SK-N-SH (cell line): ENCODE results near the gene PLCH1. TPM values are rescaled to one million over a fixed set of nuclear protein-coding genes. Genes with fewer than 3 reads are reported as not detected.

Experiments
- CTCF ChIA-PET: fragments of 300-600, 350-600 bp; formaldehyde crosslinking; extraction: SDS; loops from one replicate; lab custom pipeline; 2021; lab: Yijun Ruan, JAX
- POLR2A ChIA-PET: fragments of 350-600 bp; sonication (Branson Sonifier 250); formaldehyde crosslinking; extraction: SDS; loops from one replicate; lab custom pipeline; 2020; ENCODE audit warnings: antibody characterized with exemption, inconsistent platforms; lab: Yijun Ruan, JAX
- DNase-seq: peaks from one replicate; pipeline ENCODE4 v3.0.0; 2012
- H2AFZ ChIP-seq: fragments of 200-600 bp; sonication (generic); 2 replicates; pipeline ENCODE4 v1.8.1; 2016; ENCODE audit warnings: antibody characterized with exemption, mild to moderate bottlenecking, low read depth
- H3F3A ChIP-seq: fragments of 200-600 bp; sonication (generic); replicated peaks from 2 replicates; pipeline ENCODE3; 2016; ENCODE audit warnings: antibody characterized with exemption, mild to moderate bottlenecking; ENCODE audit not compliant: insufficient read depth
- H3K27ac ChIP-seq, 2 experiments: fragments of 200-500 bp in 1 of 2; fragments of 200-600 bp in 1 of 2; sonication (Bioruptor generic) in 1 of 2; sonication (generic), shearing (Covaris generic) in 1 of 2; 2 replicates each; pipeline versions ENCODE4 v1.5.1 to v1.6.1; 2014 to 2016; ENCODE audit warnings: low read depth in 2 of 2, inconsistent platforms in 1 of 2, low read length in 1 of 2, mild to moderate bottlenecking in 1 of 2, mixed read lengths in 1 of 2
- H3K27me3 ChIP-seq: fragments of 200-600 bp; sonication (generic), shearing (Covaris generic); 2 replicates; pipeline ENCODE4 v1.6.1; 2016; ENCODE audit warnings: mixed run types; ENCODE audit not compliant: insufficient read depth
- H3K36me3 ChIP-seq, 2 experiments: fragments of 200-500 bp in 1 of 2; fragments of 200-600 bp in 1 of 2; sonication (Bioruptor generic) in 1 of 2; sonication (generic) in 1 of 2; replicated peaks in 1 of 2; 2 replicates each; pipeline versions ENCODE3 to v1.5.1; 2014 to 2016; ENCODE audit warnings: low read length in 1 of 2, mild to moderate bottlenecking in 1 of 2; ENCODE audit not compliant: insufficient read depth in 2 of 2, control insufficient read depth in 1 of 2
- H3K4me1 ChIP-seq, 2 experiments: fragments of 200-500 bp in 1 of 2; fragments of 200-600 bp in 1 of 2; sonication (Bioruptor generic) in 1 of 2; sonication (generic), shearing (Covaris generic) in 1 of 2; 2 replicates each; pipeline versions ENCODE4 v1.5.1 to v1.6.1; 2014 to 2016; ENCODE audit warnings: low read depth in 1 of 2, low read length in 1 of 2, mixed run types in 1 of 2; ENCODE audit not compliant: insufficient read depth in 2 of 2, control insufficient read depth in 1 of 2
- H3K4me2 ChIP-seq: fragments of 200-600 bp; sonication (generic), shearing (Covaris generic); 2 replicates; pipeline ENCODE4 v1.6.1; 2017; ENCODE audit warnings: mixed run types
- H3K4me3 ChIP-seq, 2 experiments: fragments of 200-500 bp in 1 of 2; fragments of 200-600 bp in 1 of 2; sonication (Bioruptor generic) in 1 of 2; sonication (generic), shearing (Covaris generic) in 1 of 2; 2 replicates each; pipeline versions ENCODE4 v1.5.1 to v1.8.1; 2014 to 2016; ENCODE audit warnings: low read depth in 2 of 2, inconsistent platforms in 1 of 2, low read length in 1 of 2, mild to moderate bottlenecking in 1 of 2, mixed read lengths in 1 of 2, moderate library complexity in 1 of 2
- H3K79me2 ChIP-seq: fragments of 200-600 bp; sonication (generic); 2 replicates; pipeline ENCODE4 v1.8.1; 2017; ENCODE audit warnings: mild to moderate bottlenecking; ENCODE audit not compliant: insufficient read depth
- H3K9ac ChIP-seq: fragments of 200-600 bp; sonication (generic); 2 replicates; pipeline ENCODE4 v1.6.1; 2017; ENCODE audit warnings: mixed run types
- H3K9me2 ChIP-seq: fragments of 200-600 bp; sonication (generic); 2 replicates; pipeline ENCODE4 v1.6.1; 2017; ENCODE audit warnings: mixed run types
- H3K9me3 ChIP-seq: fragments of 200-600 bp; sonication (generic); 2 replicates; pipeline ENCODE4 v1.6.1; 2017; ENCODE audit warnings: mixed run types, mild to moderate bottlenecking, moderate library complexity
- H4K20me1 ChIP-seq: fragments of 200-600 bp; sonication (generic); 2 replicates; pipeline ENCODE4 v1.6.1; 2017; ENCODE audit warnings: mild to moderate bottlenecking, mixed run types; ENCODE audit not compliant: insufficient read depth
- CHD2 ChIP-seq: fragments of 150-350 bp; IDR thresholded peaks from 2 replicates; pipeline ENCODE4 v1.6.1; 2018; ENCODE audit warnings: low read length; ENCODE audit not compliant: partially characterized antibody
- EZH2phosphoT487 ChIP-seq: fragments of 200-600 bp; sonication (generic); IDR thresholded peaks from 2 replicates; pipeline ENCODE4 v1.6.1; 2017; ENCODE audit warnings: low read depth, mixed run types, mild to moderate bottlenecking, antibody characterized with exemption, moderate library complexity, borderline replicate concordance
- FOSL2 ChIP-seq: IDR thresholded peaks from 2 replicates; pipeline ENCODE4 v1.4.0; 2012; ENCODE audit warnings: low read depth, mild to moderate bottlenecking, moderate library complexity, borderline replicate concordance
- IRF3 ChIP-seq: fragments of 150-350 bp; IDR thresholded peaks from 2 replicates; pipeline ENCODE4 v1.6.1; 2016; ENCODE audit warnings: mild to moderate bottlenecking, low read depth, low read length
- JUND ChIP-seq: IDR thresholded peaks from 2 replicates; pipeline ENCODE4 v1.4.0; 2012
- PBX3 ChIP-seq: IDR thresholded peaks from 2 replicates; pipeline ENCODE4; 2012
- RCOR1 ChIP-seq: fragments of 150-350 bp; IDR thresholded peaks from 2 replicates; pipeline ENCODE4 v1.6.1; 2017; ENCODE audit warnings: antibody characterized with exemption, low read length
- RFX5 ChIP-seq: IDR thresholded peaks from 2 replicates; pipeline ENCODE4 v1.6.1; 2012; ENCODE audit warnings: mild to moderate bottlenecking, improper control_type of control experiment, low read length
- TCF12 ChIP-seq: IDR thresholded peaks from 2 replicates; pipeline ENCODE4 v1.4.0; 2012
- ZBTB33 ChIP-seq: IDR thresholded peaks from 2 replicates; pipeline ENCODE4 v1.4.0; 2012; ENCODE audit warnings: low read depth, borderline replicate concordance
- WGBS: methylation state at CpG from one replicate; pipeline ENCODE4 v1.1.6; 2017; ENCODE audit warnings: low lambda C conversion rate; 5-methylcytosine and 5-hydroxymethylcytosine counted together
- polyA plus RNA-seq, 3 experiments: library from polyadenylated mRNA; depleted of rRNA; stranded (reverse); fragments of >200 nt; gene quantifications; 2 replicates each; pipeline ENCODE4 v1.2.3, GENCODE V29; 2012

The PLCH1 gene
- polyA plus RNA-seq, 1 of the 3 experiments (the other 2 are of a cell fraction), result 0.26 TPM

GRCh38 chr3:155648013-155648591 lies 96.8 kb downstream of the PLCH1 start:
- no peak overlapping the region for H3K9ac ChIP-seq
- no peaks in the 10 kb centered on the region; a peak in 1 of 4 replicates for H3K4me1 ChIP-seq
- H3F3A ChIP-seq, result no peaks in the 10 kb centered on the region
- H4K20me1 ChIP-seq, result no peaks in the 10 kb centered on the region
- no peaks in the 10 kb centered on the region for H3K27me3 ChIP-seq
- DNase-seq, result no peak
- 70% methylated on average over 6 of the region's 6 CpGs for WGBS
- ChIA-PET CTCF (interaction anchor here (1.4 kb wide), 1 partner anchor 54 kb away, joined by 3 read pairs; no protein-coding TSS in a partner anchor), POLR2A (no interaction called here)
- H3K4me2 ChIP-seq, result no peak overlapping the region
- no peaks in the 10 kb centered on the region for H3K9me2 ChIP-seq
- H3K4me3 ChIP-seq, result no peak overlapping the region
- no peaks in the 10 kb centered on the region for H3K36me3 ChIP-seq
- H3K79me2 ChIP-seq, result no peaks in the 10 kb centered on the region
- TF ChIP-seq RCOR1 (no peak), CHD2 (no peak), IRF3 (no peak), PBX3 (no peak)
- no peak overlapping the region for H2AFZ ChIP-seq
- H3K9me3 ChIP-seq, result no peaks in the 10 kb centered on the region
- H3K27ac ChIP-seq, result no peak overlapping the region

DNA sequence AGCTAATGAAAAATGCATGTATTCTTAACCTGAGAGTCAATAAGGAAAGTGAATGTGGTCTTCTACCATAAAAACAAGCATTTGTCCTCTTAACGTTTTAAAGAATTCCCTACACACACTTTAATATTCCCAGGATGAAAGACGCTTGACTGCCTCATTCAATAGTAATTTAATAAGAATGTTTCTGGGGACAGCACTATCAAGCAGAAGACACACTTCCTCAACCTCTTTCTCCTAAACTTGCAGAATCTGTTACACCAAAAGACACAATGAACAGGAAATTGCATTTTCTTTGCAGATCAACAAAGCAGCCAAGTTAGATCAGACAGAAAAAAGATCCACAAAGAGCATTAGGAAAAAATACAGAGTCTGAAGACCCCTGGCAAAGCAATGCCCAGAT lies 97.7 kb downstream of the PLCH1 start:
- Histone ChIP-seq H4K20me1 (no peaks in the 10 kb centered on the region), H3K36me3 (no peaks in the 10 kb centered on the region), H3K9me2 (no peaks in the 10 kb centered on the region), H3K4me2 (no peak overlapping the region), H3K9me3 (no peaks in the 10 kb centered on the region), H3K9ac (no peak overlapping the region), H2AFZ (no peak overlapping the region), H3K27ac (no peak overlapping the region), H3K4me1 (no peaks in the 10 kb centered on the region; a peak in 1 of 4 replicates), H3K27me3 (no peaks in the 10 kb centered on the region), H3K4me3 (no peak overlapping the region), H3F3A (no peaks in the 10 kb centered on the region), H3K79me2 (no peaks in the 10 kb centered on the region)
- no peak for TF ChIP-seq FOSL2
- TF ChIP-seq PBX3, result no peak
- TF ChIP-seq JUND, result no peak
- no peak for TF ChIP-seq TCF12
- no peak for TF ChIP-seq IRF3
- no peak for TF ChIP-seq EZH2phosphoT487
- TF ChIP-seq ZBTB33, result no peak
- no peak for TF ChIP-seq RFX5
- TF ChIP-seq CHD2, result no peak
- POLR2A ChIA-PET, result no interaction called here
- 46% methylated on average over 2 of the region's 2 CpGs for WGBS
- CTCF ChIA-PET, result interaction anchor here (1.4 kb wide), 1 partner anchor 55 kb away, joined by 3 read pairs; no protein-coding TSS in a partner anchor
- no peak for DNase-seq
